ENCODE measurements around the gene EDEM3.
"Not testable (repeated sequence)": the region's sequence is repeated elsewhere in the genome, so short reads cannot be mapped to it uniquely, and the experiment has no call there.

DNA sequence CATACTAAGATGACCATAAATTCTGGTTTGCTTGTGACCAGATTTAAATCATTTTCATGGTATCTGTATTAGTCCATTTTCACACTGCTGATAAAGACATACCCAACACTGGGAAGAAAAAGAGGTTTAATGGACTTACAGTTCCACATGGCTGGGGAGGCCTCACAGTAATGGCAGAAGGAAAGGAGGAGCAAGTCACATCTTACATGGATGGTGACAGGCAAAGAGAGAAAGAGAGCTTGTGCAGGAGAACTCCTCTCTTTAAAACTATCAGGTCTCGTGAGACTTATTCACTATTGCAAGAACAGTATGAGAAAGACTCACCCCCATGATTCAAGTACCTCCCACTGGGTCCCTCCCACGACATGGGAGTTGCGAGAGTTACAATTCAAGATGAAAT, 8.9 kb upstream of the EDEM3 start:
- TF ChIP-seq POLR2AphosphoS5 (IDR thresholded peaks at IDR 0.05; ENCODE audit: borderline replicate concordance, low read depth, low read length); EZH2 (IDR thresholded peaks at IDR 0.05): not testable (repeated sequence)

Data from SK-N-MC (cell line).